KMS-11 (cell line): ENCODE results near the gene MAP2K7.

Experiments used
- H2AFZ ChIP-seq: fragments of 200-600 bp; sonication (generic); 2 replicates; pipeline ENCODE4 v1.6.1; 2016; ENCODE audit warnings: antibody characterized with exemption, mixed run types, low read depth
- H3K27ac ChIP-seq: fragments of 200-600 bp; sonication (generic); 2 replicates; pipeline ENCODE4 v1.6.1; 2016; ENCODE audit warnings: mild to moderate bottlenecking, mixed run types
- H3K27me3 ChIP-seq: fragments of 200-600 bp; sonication (generic); 2 replicates; pipeline ENCODE4 v1.6.1; 2017; ENCODE audit warnings: mild to moderate bottlenecking, low read depth, mixed run types, moderate library complexity; ENCODE audit not compliant: insufficient read depth
- H3K36me3 ChIP-seq: fragments of 200-600 bp; sonication (generic); 2 replicates; pipeline ENCODE4 v1.6.1; 2017; ENCODE audit warnings: mild to moderate bottlenecking, mixed run types; ENCODE audit not compliant: insufficient read depth
- H3K4me1 ChIP-seq: fragments of 200-600 bp; sonication (generic); 2 replicates; pipeline ENCODE4 v1.6.1; 2016; ENCODE audit warnings: mild to moderate bottlenecking, low read depth, mixed run types; ENCODE audit not compliant: poor library complexity, severe bottlenecking
- H3K4me2 ChIP-seq: fragments of 200-600 bp; sonication (generic); 2 replicates; pipeline ENCODE4 v1.7.0; 2016; ENCODE audit warnings: mild to moderate bottlenecking, mixed run types
- H3K4me3 ChIP-seq: fragments of 200-600 bp; sonication (generic); IDR thresholded peaks from 2 replicates; pipeline ENCODE4 v1.6.1; 2017; ENCODE audit warnings: low read depth, low read length, mixed read lengths; ENCODE audit not compliant: insufficient read depth
- H3K79me2 ChIP-seq: fragments of 200-600 bp; sonication (generic); 2 replicates; pipeline ENCODE4 v1.6.1; 2016; ENCODE audit warnings: low read depth, mixed run types; ENCODE audit not compliant: insufficient read depth
- H3K9ac ChIP-seq: fragments of 200-600 bp; sonication (generic); 2 replicates; pipeline ENCODE4 v1.6.1; 2016; ENCODE audit warnings: mild to moderate bottlenecking, mixed run types
- H4K20me1 ChIP-seq: fragments of 200-600 bp; sonication (generic); 2 replicates; pipeline ENCODE4 v1.6.1; 2016; ENCODE audit warnings: mild to moderate bottlenecking, mixed run types; ENCODE audit not compliant: insufficient read depth
- TF ChIP-seq, protein P1 (sequence below): fragments of 200-600 bp; sonication (generic); conservative IDR thresholded peaks from 2 replicates; pipeline ENCODE4 v1.6.1; 2017; ENCODE audit warnings: low read depth, mild to moderate bottlenecking, antibody characterized with exemption, low read length, moderate library complexity, mixed read lengths

MAP2K7 gene

DNA sequence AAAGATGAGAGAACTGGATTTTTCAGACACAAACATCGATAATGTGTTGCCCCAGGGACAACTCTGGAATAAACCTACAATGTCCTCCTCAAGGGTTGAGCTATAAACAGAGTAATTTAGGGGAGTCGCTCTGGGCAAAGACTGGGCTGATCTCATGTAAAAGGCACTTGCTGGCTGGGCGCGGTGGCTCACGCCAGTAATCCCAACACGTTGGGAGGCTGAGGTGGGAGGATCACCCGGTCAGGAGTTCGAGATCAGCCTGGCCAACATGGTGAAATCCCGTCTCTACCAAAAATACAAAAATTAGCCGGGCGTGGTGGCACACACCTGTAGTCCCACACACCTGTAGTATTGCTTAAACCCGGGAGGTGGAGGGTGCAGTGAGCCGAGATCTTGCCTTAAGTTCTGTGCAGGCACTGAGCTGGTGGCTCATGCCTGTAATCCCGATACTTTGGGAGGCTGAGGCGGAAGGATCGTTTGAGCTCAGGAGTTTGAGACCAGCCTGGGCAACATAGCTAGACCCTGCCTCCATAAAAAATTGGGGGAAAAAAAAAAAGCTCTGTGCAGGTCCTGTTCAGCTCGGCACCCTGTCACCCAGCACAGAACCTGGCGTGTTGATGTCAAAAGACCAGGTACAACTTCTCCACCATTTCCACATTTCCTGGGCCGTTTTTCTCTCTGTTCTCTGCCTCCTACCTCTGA, 38.4 kb downstream of the MAP2K7 start:
- Histone ChIP-seq H4K20me1 (no peaks in the 10 kb centered on the region), H3K36me3 (no peaks in the 10 kb centered on the region), H3K27me3 (no peaks in the 10 kb centered on the region), H3K4me1 (peaks cover 15% of the 10 kb centered on the region), H3K27ac (no peak overlapping the region), H3K4me2 (peak overlapping the region; percentile 76), H3K4me3 (no peak overlapping the region), H2AFZ (no peak overlapping the region), H3K9ac (no peak overlapping the region; the same call in 1 of the 2 replicates), H3K79me2 (peaks cover 43% of the 10 kb centered on the region)
- TF ChIP-seq, protein P1, sequence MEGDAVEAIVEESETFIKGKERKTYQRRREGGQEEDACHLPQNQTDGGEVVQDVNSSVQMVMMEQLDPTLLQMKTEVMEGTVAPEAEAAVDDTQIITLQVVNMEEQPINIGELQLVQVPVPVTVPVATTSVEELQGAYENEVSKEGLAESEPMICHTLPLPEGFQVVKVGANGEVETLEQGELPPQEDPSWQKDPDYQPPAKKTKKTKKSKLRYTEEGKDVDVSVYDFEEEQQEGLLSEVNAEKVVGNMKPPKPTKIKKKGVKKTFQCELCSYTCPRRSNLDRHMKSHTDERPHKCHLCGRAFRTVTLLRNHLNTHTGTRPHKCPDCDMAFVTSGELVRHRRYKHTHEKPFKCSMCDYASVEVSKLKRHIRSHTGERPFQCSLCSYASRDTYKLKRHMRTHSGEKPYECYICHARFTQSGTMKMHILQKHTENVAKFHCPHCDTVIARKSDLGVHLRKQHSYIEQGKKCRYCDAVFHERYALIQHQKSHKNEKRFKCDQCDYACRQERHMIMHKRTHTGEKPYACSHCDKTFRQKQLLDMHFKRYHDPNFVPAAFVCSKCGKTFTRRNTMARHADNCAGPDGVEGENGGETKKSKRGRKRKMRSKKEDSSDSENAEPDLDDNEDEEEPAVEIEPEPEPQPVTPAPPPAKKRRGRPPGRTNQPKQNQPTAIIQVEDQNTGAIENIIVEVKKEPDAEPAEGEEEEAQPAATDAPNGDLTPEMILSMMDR: no peak

DNA sequence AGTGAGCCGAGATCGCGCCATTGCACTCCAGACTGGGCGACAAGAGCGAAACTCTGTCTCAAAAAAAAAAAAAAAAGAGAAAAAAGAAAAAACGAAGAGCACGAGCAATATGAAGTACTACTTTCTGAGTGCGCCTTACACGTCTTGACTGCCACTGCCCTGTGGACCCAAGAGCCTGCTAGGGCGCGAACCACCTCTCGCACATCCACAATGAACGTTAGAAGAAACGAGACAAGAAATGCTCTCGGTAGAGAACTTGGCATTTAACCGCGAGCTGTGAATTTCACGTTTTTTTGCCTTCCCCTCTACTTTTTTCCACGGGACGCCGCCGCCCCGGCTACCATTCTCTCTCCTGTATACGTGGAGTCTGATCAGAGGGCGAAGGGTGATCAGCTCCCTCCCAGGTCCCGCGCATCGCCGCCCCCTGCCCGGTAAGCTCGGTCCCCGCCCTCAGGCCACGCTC, 39.3 kb downstream of the MAP2K7 start:
- Histone ChIP-seq H3K79me2 (peaks cover 41% of the 10 kb centered on the region), H3K4me2 (peak overlapping the region; percentile 76), H3K27ac (peak overlapping the region; percentile 90), H3K4me3 (no peak overlapping the region), H2AFZ (peak overlapping the region; percentile 57), H4K20me1 (no peaks in the 10 kb centered on the region), H3K27me3 (no peaks in the 10 kb centered on the region), H3K36me3 (no peaks in the 10 kb centered on the region), H3K4me1 (peaks cover 15% of the 10 kb centered on the region), H3K9ac (peak overlapping the region; percentile 99)
- TF ChIP-seq, protein P1: no peak

DNA sequence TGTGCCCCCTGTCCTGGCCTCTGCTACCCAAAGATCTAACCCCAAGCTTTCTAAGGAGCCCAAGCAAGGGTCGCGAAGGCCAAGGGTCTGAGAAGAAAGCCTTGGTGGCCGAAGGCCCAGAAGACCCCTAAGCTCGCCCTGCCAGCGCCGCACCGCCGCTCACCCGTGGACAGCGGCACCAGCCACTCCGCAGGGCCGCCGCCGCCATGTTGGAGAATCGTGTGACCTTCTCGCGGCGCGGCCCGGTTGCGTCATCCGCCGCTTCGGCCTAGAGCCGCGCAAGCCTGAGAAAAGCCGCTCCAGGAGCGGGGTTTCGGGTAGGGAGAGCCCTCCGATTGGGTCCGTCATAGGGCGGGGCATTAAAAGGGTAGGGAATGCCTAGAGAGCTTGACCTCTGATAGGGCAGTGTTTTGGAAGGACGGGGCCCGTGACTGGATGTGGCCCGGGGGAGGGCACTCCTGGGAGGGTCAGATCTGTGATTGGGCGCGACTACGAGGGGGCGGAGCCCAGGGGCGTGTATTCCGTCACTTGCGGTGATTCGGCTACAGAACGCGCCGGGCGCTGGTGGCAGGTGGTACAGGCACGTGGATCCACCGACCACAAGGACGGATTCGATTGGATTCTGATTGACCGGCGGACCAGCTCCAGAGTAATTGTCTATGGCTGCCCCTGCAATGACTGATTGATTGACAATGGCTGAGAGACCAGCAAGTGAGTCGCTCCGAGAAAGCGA, 39.9 kb downstream of the MAP2K7 start, which contains the start of gene TIMM44:
Gene TIMM44 (minus strand): TSS at position 223 of the 733 bp plus-strand sequence. CDS start 15 bp downstream, at position 208.
- Histone ChIP-seq H3K36me3 (no peaks in the 10 kb centered on the region), H3K4me1 (peaks cover 15% of the 10 kb centered on the region), H3K9ac (peak within 1 kb of the TSS; percentile 99), H4K20me1 (no peaks in the 10 kb centered on the region), H3K4me3 (no peak within 1 kb of the TSS), H3K27me3 (no peaks in the 10 kb centered on the region), H3K4me2 (peak within 1 kb of the TSS; percentile 80), H2AFZ (peak within 1 kb of the TSS; percentile 77), H3K79me2 (peaks cover 38% of the 10 kb centered on the region), H3K27ac (peak within 1 kb of the TSS; percentile 94)
- TF ChIP-seq, protein P1: no peak

DNA sequence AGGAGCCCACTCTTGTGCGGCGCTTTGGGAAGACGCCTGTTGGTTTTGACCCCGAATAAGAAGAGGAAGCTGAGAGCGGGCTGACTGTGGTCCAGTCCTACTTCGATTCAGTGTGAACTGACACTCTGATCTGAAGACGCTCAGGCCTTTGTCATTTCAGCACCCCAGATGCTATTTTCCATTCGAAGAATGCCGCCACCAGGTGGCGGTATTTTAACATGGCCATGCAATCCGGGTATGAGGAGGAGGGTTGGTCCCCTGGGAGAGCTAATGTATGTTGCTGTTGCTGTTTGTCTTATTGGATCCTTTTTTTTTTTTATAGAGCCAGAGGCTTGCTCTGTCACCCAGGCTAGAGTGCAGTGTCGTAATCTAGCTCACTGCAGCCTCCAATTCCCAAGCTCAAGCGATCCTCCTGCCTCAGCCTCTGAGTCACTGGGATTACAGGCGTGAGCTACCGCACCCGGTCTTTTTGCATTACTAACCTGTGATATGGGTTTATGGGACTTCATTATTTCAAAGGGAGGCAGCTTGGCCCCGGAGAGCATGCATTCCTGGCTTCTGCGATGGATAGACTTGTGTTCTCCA, 40.6 kb downstream of the MAP2K7 start:
- Histone ChIP-seq H3K79me2 (peaks cover 38% of the 10 kb centered on the region), H3K36me3 (no peaks in the 10 kb centered on the region), H3K4me1 (peaks cover 15% of the 10 kb centered on the region), H3K27ac (peak overlapping the region; percentile 94), H4K20me1 (no peaks in the 10 kb centered on the region), H3K27me3 (no peaks in the 10 kb centered on the region), H3K4me3 (no peak overlapping the region), H3K9ac (peak overlapping the region; percentile 91), H2AFZ (peak overlapping the region; percentile 77), H3K4me2 (peak overlapping the region; percentile 80)
- TF ChIP-seq, protein P1: peak; percentile 96
